Thyroid gland (tissue), 4 donors: ENCODE data around the gene SLC6A12.

Experiments used
- POLR2A ChIP-seq, 2 donors: fragments of 450-650 bp; IDR thresholded peaks; one replicate each; pipeline ENCODE4 v1.6.1; 2017; ENCODE audit warnings: antibody characterized with exemption in 2 of 2, mild to moderate bottlenecking in 2 of 2, moderate library complexity in 1 of 2
- TF ChIP-seq, protein P1 (sequence below), 6 experiments: fragments of 200-600 bp in 3 of 6; fragments of 450-650 bp in 3 of 6; sonication (generic) in 3 of 6; IDR thresholded peaks; one replicate each; pipeline ENCODE4 v1.5.1; 2016 to 2019; ENCODE audit warnings: antibody characterized with exemption in 6 of 6, mild to moderate bottlenecking in 2 of 6, inconsistent platforms in 1 of 6, moderate library complexity in 1 of 6

DNA sequence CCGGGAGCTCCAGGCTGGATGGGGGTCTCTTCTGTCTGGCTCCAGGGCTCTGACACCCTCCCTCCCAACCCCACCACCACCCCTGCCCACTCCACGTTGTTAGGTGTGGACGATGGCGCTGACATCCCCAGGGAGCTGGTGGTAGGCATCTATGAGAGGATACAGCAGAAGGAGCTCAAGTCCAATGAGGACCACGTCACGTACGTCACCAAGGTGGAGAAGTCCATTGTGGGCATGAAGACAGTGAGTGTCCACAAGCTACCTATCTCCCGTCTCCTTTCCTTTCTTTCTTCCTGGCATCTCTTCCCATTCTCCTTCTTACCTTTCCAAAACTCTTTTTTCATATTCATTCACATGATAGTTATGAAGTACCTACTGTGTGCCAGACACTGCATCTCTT is 52.1 kb downstream of the SLC6A12 start:
- TF ChIP-seq, protein P1, sequence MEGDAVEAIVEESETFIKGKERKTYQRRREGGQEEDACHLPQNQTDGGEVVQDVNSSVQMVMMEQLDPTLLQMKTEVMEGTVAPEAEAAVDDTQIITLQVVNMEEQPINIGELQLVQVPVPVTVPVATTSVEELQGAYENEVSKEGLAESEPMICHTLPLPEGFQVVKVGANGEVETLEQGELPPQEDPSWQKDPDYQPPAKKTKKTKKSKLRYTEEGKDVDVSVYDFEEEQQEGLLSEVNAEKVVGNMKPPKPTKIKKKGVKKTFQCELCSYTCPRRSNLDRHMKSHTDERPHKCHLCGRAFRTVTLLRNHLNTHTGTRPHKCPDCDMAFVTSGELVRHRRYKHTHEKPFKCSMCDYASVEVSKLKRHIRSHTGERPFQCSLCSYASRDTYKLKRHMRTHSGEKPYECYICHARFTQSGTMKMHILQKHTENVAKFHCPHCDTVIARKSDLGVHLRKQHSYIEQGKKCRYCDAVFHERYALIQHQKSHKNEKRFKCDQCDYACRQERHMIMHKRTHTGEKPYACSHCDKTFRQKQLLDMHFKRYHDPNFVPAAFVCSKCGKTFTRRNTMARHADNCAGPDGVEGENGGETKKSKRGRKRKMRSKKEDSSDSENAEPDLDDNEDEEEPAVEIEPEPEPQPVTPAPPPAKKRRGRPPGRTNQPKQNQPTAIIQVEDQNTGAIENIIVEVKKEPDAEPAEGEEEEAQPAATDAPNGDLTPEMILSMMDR (IDR thresholded peaks at IDR 0.05), result no peak
- no peak for TF ChIP-seq POLR2A (IDR thresholded peaks at IDR 0.05)
